HCT116 (cell line): ENCODE measurements around the gene RNF34. TPM values are rescaled to one million over a fixed set of nuclear protein-coding genes. Genes with fewer than 3 reads are reported as not detected.

Experiments used
- ATAC-seq: fragments of 200-7000 bp; cut with Tn5 transposase; 2 replicates; pipeline ENCODE4 v1.9.1; 2020; ENCODE audit warnings: mild to moderate bottlenecking, moderate library complexity
- BruUV-seq: library from RNA; stranded (reverse); fragments of 400-500 nt; replicated peaks from 2 replicates; lab custom pipeline; 2021; lab: Mats Ljungman, UMichigan
- CTCF ChIA-PET: fragments of 300-600 bp; sonication (Branson Sonifier 250); formaldehyde crosslinking; loops from one replicate; lab custom pipeline; 2021; ENCODE audit warnings: antibody characterized with exemption; lab: Charles Lee
- POLR2A ChIA-PET: fragments of 300-600, 350-600 bp; sonication (Branson Sonifier 250); formaldehyde crosslinking; loops from one replicate; lab custom pipeline; 2021; ENCODE audit warnings: antibody characterized with exemption; lab: Charles Lee
- RAD21 ChIA-PET, 2 experiments: fragments of 300-600 bp; sonication (Branson Sonifier 250); formaldehyde crosslinking; loops; one replicate each; lab custom pipeline; 2023; ENCODE audit warnings: low total read pairs in 2 of 2; ENCODE audit not compliant: uncharacterized antibody in 2 of 2, unreplicated experiment in 2 of 2, low non-redundant PET in 1 of 2; lab: Charles Lee
- DNase-seq: peaks from one replicate; pipeline ENCODE4 v3.0.0-alpha.2; 2010; ENCODE audit warnings: low read depth, low spot score
- H2AFZ ChIP-seq: fragments of 200-600 bp; shearing (Covaris generic), sonication (generic); 2 replicates; pipeline ENCODE4 v1.6.1; 2017; ENCODE audit warnings: low read depth, mixed run types, mixed read lengths, antibody characterized with exemption, low read length; ENCODE audit not compliant: poor library complexity, severe bottlenecking
- H3K27ac ChIP-seq: 2 replicates; pipeline ENCODE4 v1.5.1; 2012; ENCODE audit warnings: low read depth, low read length
- H3K27me3 ChIP-seq: fragments of 200-600 bp; sonication (generic); 2 replicates; pipeline ENCODE4 v1.6.1; 2016; ENCODE audit warnings: mixed run types, low read length, mixed read lengths; ENCODE audit not compliant: insufficient read depth
- H3K36me3 ChIP-seq, 2 experiments: fragments of 200-500 bp in 1 of 2; fragments of 200-600 bp in 1 of 2; sonication (Bioruptor generic) in 1 of 2; sonication (generic) in 1 of 2; 2 replicates each; pipeline versions ENCODE4 v1.5.1 to v1.6.1; 2014 to 2016; ENCODE audit warnings: low read length in 2 of 2, inconsistent platforms in 1 of 2, mixed read lengths in 1 of 2, mixed run types in 1 of 2; ENCODE audit not compliant: insufficient read depth in 2 of 2, control insufficient read depth in 1 of 2
- H3K4me1 ChIP-seq, 2 experiments: fragments of 200-600 bp in 1 of 2; sonication (generic) in 1 of 2; 2 replicates each; pipeline versions ENCODE4 v1.5.1 to v1.6.1; 2012 to 2017; ENCODE audit warnings: low read length in 2 of 2, inconsistent platforms in 1 of 2, mild to moderate bottlenecking in 1 of 2, mixed read lengths in 1 of 2, mixed run types in 1 of 2, moderate library complexity in 1 of 2; ENCODE audit not compliant: insufficient read depth in 2 of 2, control insufficient read depth in 1 of 2
- H3K4me2 ChIP-seq: fragments of 200-600 bp; sonication (generic); 2 replicates; pipeline ENCODE4 v1.6.1; 2017; ENCODE audit warnings: mixed run types, low read length, mixed read lengths
- H3K4me3 ChIP-seq, 2 experiments: fragments of 200-600 bp in 1 of 2; sonication (generic) in 1 of 2; replicated peaks in 1 of 2; 2 replicates each; pipeline ENCODE4 v1.5.1; 2011 to 2016; ENCODE audit warnings: low read length in 2 of 2, control low read depth in 1 of 2, low read depth in 1 of 2, mild to moderate bottlenecking in 1 of 2, mixed read lengths in 1 of 2, mixed run types in 1 of 2
- H3K79me2 ChIP-seq: fragments of 200-600 bp; sonication (generic); 2 replicates; pipeline ENCODE4 v1.6.1; 2017; ENCODE audit warnings: mild to moderate bottlenecking, mixed run types, low read length, moderate library complexity, mixed read lengths; ENCODE audit not compliant: insufficient read depth
- H3K9ac ChIP-seq: fragments of 200-600 bp; sonication (generic); 2 replicates; pipeline ENCODE4 v1.6.1; 2016; ENCODE audit warnings: low read length, mixed read lengths
- H3K9me2 ChIP-seq: fragments of 200-600 bp; sonication (generic), shearing (Covaris generic); 2 replicates; pipeline ENCODE4 v1.6.1; 2017; ENCODE audit warnings: mixed run types, mild to moderate bottlenecking, moderate library complexity; ENCODE audit not compliant: insufficient read depth
- H3K9me3 ChIP-seq, 2 experiments: fragments of 200-500 bp in 1 of 2; fragments of 200-600 bp in 1 of 2; sonication (Bioruptor generic) in 1 of 2; sonication (generic) in 1 of 2; 2 replicates each; pipeline ENCODE4 v1.6.1; 2014 to 2017; ENCODE audit warnings: low read length in 2 of 2, mixed read lengths in 2 of 2, inconsistent platforms in 1 of 2, low read depth in 1 of 2, mild to moderate bottlenecking in 1 of 2, mixed run types in 1 of 2, moderate library complexity in 1 of 2; ENCODE audit not compliant: control insufficient read depth in 1 of 2, insufficient read depth in 1 of 2
- H4K20me1 ChIP-seq: fragments of 200-600 bp; sonication (generic), shearing (Covaris generic); 2 replicates; pipeline ENCODE4 v1.6.1; 2017; ENCODE audit warnings: mixed run types, mild to moderate bottlenecking, moderate library complexity; ENCODE audit not compliant: insufficient read depth
- CBX3 ChIP-seq: IDR thresholded peaks from 2 replicates; pipeline ENCODE4 v1.6.1; 2012; ENCODE audit warnings: low read depth
- ELF1 ChIP-seq: IDR thresholded peaks from 2 replicates; pipeline ENCODE4 v1.6.1; 2012; ENCODE audit warnings: low read depth, borderline replicate concordance
- EZH2phosphoT487 ChIP-seq: fragments of 200-600 bp; IDR thresholded peaks from 2 replicates; pipeline ENCODE4 v1.6.1; 2018; ENCODE audit warnings: antibody characterized with exemption, borderline replicate concordance
- JUND ChIP-seq: IDR thresholded peaks from 2 replicates; pipeline ENCODE4 v1.6.1; 2012
- POLR2AphosphoS5 ChIP-seq: IDR thresholded peaks from 2 replicates; pipeline ENCODE4 v1.6.1; 2011; ENCODE audit warnings: mild to moderate bottlenecking, low read depth, low read length, moderate library complexity
- RAD21 ChIP-seq: IDR thresholded peaks from 2 replicates; pipeline ENCODE4 v1.6.1; 2012; ENCODE audit warnings: low read depth, mild to moderate bottlenecking
- SIN3A ChIP-seq: IDR thresholded peaks from 2 replicates; pipeline ENCODE4 v1.6.1; 2012; ENCODE audit warnings: low read depth
- SRF ChIP-seq: IDR thresholded peaks from 2 replicates; pipeline ENCODE4 v1.6.1; 2012; ENCODE audit warnings: low read depth
- TCF7L2 ChIP-seq: IDR thresholded peaks from 2 replicates; pipeline ENCODE4 v1.7.0; 2011; ENCODE audit warnings: borderline replicate concordance, inconsistent platforms; ENCODE audit not compliant: insufficient read depth, insufficient read length; ENCODE audit errors: extremely low read depth
- ZFX ChIP-seq: fragments of 450-650 bp; IDR thresholded peaks from 2 replicates; pipeline ENCODE4 v1.6.1; 2017
- intact Hi-C: fragments of 100-400 bp; cut with micrococcal nuclease; formaldehyde crosslinking; loops from 2 replicates; pipeline ENCODE4 v1.10.0; 2022
- total RNA-seq: library from RNA; stranded (reverse); gene quantifications from one replicate; pipeline ENCODE4 v1.2.1, GENCODE V29; 2021; ENCODE audit not compliant: unreplicated experiment
- TF ChIP-seq, protein P1 (sequence below): IDR thresholded peaks from 2 replicates; pipeline ENCODE4 v1.6.1; 2012
- TF ChIP-seq, protein P2 (sequence below): IDR thresholded peaks from 2 replicates; pipeline ENCODE4 v1.6.1; 2012; ENCODE audit warnings: low read depth
- TF ChIP-seq, protein P3 (sequence below), 3 experiments: fragments of 200-600 bp in 1 of 3; sonication (generic) in 1 of 3; IDR thresholded peaks in 2 of 3; conservative IDR thresholded peaks in 1 of 3; 2 replicates each; pipeline ENCODE4 v1.5.1; 2012 to 2017; ENCODE audit warnings: low read depth in 2 of 3, low read length in 2 of 3, antibody characterized with exemption in 1 of 3, borderline replicate concordance in 1 of 3, control low read depth in 1 of 3, mild to moderate bottlenecking in 1 of 3, mixed read lengths in 1 of 3, mixed run types in 1 of 3, moderate library complexity in 1 of 3; ENCODE audit not compliant: insufficient read depth in 1 of 3
- TF ChIP-seq, protein P4 (sequence below): IDR thresholded peaks from 2 replicates; pipeline ENCODE4 v1.6.1; 2011; ENCODE audit warnings: mild to moderate bottlenecking, low read length, moderate library complexity; ENCODE audit not compliant: insufficient replicate concordance; ENCODE audit errors: extremely low read depth

RNF34 gene
- total RNA-seq, 1 experiment from 2014 or later, result 47.8 TPM

DNA sequence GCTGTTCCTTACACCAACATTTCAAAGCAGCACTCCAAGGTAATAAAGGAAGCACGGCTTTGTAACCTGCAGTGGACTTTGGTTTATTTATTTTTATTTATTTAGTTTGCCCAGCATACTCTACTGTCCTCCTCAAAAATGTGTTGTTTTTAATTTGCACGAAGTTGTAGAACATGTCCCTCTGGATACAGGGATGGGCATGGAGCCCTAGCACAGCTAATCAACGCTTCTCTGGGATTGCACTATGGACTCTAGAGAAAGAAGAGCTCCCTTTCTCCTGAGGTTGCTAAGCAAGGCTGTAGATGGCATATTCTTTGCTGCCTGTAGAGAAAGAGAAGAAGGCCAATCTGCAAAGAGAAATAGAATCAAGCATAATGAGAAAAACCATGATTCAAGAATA is 41.8 kb upstream of the RNF34 start:
- H3K4me1 ChIP-seq, result peaks cover 0 to 8% of the 10 kb centered on the region in 2 experiments; a peak in 3 of 4 replicates
- no peak for TF ChIP-seq TCF7L2
- no peak for TF ChIP-seq ZFX
- TF ChIP-seq SRF, result no peak
- TF ChIP-seq ELF1, result no peak
- TF ChIP-seq, protein P1, sequence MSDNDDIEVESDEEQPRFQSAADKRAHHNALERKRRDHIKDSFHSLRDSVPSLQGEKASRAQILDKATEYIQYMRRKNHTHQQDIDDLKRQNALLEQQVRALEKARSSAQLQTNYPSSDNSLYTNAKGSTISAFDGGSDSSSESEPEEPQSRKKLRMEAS, result no peak
- TF ChIP-seq CBX3, result no peak
- no peak for TF ChIP-seq EZH2phosphoT487
- TF ChIP-seq, protein P2, sequence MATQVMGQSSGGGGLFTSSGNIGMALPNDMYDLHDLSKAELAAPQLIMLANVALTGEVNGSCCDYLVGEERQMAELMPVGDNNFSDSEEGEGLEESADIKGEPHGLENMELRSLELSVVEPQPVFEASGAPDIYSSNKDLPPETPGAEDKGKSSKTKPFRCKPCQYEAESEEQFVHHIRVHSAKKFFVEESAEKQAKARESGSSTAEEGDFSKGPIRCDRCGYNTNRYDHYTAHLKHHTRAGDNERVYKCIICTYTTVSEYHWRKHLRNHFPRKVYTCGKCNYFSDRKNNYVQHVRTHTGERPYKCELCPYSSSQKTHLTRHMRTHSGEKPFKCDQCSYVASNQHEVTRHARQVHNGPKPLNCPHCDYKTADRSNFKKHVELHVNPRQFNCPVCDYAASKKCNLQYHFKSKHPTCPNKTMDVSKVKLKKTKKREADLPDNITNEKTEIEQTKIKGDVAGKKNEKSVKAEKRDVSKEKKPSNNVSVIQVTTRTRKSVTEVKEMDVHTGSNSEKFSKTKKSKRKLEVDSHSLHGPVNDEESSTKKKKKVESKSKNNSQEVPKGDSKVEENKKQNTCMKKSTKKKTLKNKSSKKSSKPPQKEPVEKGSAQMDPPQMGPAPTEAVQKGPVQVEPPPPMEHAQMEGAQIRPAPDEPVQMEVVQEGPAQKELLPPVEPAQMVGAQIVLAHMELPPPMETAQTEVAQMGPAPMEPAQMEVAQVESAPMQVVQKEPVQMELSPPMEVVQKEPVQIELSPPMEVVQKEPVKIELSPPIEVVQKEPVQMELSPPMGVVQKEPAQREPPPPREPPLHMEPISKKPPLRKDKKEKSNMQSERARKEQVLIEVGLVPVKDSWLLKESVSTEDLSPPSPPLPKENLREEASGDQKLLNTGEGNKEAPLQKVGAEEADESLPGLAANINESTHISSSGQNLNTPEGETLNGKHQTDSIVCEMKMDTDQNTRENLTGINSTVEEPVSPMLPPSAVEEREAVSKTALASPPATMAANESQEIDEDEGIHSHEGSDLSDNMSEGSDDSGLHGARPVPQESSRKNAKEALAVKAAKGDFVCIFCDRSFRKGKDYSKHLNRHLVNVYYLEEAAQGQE, result no peak
- no peak for TF ChIP-seq RAD21
- TF ChIP-seq JUND, result no peak
- no peak for TF ChIP-seq POLR2AphosphoS5
- TF ChIP-seq, protein P3, sequence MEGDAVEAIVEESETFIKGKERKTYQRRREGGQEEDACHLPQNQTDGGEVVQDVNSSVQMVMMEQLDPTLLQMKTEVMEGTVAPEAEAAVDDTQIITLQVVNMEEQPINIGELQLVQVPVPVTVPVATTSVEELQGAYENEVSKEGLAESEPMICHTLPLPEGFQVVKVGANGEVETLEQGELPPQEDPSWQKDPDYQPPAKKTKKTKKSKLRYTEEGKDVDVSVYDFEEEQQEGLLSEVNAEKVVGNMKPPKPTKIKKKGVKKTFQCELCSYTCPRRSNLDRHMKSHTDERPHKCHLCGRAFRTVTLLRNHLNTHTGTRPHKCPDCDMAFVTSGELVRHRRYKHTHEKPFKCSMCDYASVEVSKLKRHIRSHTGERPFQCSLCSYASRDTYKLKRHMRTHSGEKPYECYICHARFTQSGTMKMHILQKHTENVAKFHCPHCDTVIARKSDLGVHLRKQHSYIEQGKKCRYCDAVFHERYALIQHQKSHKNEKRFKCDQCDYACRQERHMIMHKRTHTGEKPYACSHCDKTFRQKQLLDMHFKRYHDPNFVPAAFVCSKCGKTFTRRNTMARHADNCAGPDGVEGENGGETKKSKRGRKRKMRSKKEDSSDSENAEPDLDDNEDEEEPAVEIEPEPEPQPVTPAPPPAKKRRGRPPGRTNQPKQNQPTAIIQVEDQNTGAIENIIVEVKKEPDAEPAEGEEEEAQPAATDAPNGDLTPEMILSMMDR (IDR thresholded peaks at IDR 0.05 in 2 of 3, conservative IDR thresholded peaks at IDR 0.05 in 1 of 3; ENCODE audit: borderline replicate concordance in 1 of 3, insufficient read depth in 1 of 3, low read depth in 2 of 3, low read length in 2 of 3), result no peak
- TF ChIP-seq, protein P4, sequence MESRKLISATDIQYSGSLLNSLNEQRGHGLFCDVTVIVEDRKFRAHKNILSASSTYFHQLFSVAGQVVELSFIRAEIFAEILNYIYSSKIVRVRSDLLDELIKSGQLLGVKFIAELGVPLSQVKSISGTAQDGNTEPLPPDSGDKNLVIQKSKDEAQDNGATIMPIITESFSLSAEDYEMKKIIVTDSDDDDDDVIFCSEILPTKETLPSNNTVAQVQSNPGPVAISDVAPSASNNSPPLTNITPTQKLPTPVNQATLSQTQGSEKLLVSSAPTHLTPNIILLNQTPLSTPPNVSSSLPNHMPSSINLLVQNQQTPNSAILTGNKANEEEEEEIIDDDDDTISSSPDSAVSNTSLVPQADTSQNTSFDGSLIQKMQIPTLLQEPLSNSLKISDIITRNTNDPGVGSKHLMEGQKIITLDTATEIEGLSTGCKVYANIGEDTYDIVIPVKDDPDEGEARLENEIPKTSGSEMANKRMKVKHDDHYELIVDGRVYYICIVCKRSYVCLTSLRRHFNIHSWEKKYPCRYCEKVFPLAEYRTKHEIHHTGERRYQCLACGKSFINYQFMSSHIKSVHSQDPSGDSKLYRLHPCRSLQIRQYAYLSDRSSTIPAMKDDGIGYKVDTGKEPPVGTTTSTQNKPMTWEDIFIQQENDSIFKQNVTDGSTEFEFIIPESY, result no peak
- no peak for TF ChIP-seq SIN3A
- no peaks in the 10 kb centered on the region for H3K36me3 ChIP-seq
- H3K9me3 ChIP-seq, result no peaks in the 10 kb centered on the region
- ChIA-PET POLR2A (no interaction called here), RAD21 (no interaction called here), CTCF (no interaction called here)
- intact Hi-C loops, result no loop called here
- ATAC-seq (no peak), DNase-seq (no peak)
- BruUV-seq, result no TSS peak
- H3K4me3 ChIP-seq, result no peak overlapping the region
- no peaks in the 10 kb centered on the region for H3K9me2 ChIP-seq
- H3K4me2 ChIP-seq, result no peak overlapping the region
- H3K27me3 ChIP-seq, result no peaks in the 10 kb centered on the region
- H3K9ac ChIP-seq, result no peak overlapping the region
- no peak overlapping the region for H2AFZ ChIP-seq
- H3K79me2 ChIP-seq, result no peaks in the 10 kb centered on the region
- H3K27ac ChIP-seq, result no peak overlapping the region
- H4K20me1 ChIP-seq, result no peaks in the 10 kb centered on the region
